NCI-H1417 treated with DMSO at 0.1 percent for 48 hours (cell line): Measurements from ENCODE around the gene MYH11.
"Not testable (repeated sequence)": the region's sequence is repeated elsewhere in the genome, so short reads cannot be mapped to it uniquely, and the experiment has no call there.

ENCODE experiments used
- DNase-seq: peaks from one replicate; lab custom pipeline; 2025; lab: John Stamatoyannopoulos, UW

Gene MYH11

GRCh38 chr16:15672127-15672513 lies 184.7 kb downstream of the MYH11 start:
- not testable (repeated sequence) for DNase-seq

DNA sequence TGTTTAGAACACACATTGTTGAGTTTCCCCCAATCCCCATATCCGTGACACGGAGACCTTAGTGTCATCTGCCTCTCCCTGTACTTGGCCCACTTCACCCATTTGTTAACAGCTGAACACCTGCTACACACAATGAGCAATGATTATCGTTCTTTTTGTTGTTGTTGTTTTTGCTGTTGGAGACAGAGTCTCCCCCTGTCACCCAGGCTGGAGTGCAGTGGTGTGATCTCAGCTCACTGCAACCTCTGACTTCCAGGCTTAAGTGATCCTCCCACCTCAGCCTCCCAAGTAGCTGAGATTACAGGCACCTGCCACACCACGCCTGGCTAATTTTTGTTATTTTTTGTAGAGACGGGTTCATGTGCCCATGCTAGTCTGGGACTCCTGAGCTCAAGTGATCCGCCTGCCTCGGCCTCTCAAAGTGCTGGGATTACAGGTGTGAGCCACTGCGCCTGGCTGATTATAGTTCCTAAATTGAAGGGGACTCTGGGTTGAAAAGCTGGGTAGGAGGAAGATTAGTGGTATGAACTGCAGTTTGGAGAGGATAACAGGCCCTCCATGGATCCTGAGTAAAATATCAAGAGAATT lies 185.2 kb downstream of the MYH11 start:
- DNase-seq, result no peak

- DNase-seq, result no peak
Observed at GRCh38 chr16:15667091-15667742, 189.6 kb downstream of the MYH11 start.

DNA sequence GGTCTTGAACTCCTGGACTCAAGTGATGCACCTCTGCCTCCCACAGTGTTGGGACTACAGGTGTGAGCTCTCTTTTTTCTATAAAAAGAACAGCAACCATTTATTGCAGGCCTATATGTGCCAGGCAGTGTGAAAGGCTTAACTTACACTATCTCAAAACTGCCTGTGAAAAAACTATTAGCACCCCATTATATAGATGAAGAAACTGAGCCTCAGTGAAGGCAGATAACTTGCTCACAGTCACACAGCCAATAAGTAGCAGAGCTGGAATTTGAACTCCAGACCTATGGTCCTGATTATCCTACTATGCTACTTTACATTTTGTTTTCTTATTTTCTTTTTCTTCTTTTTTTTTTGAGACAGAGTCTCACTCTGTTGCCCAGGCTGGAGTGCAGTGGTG lies 191.7 kb downstream of the MYH11 start:
- no peak for DNase-seq

- no peak for DNase-seq
Observed at GRCh38 chr16:15660203-15660601, 196.6 kb downstream of the MYH11 start.

DNA sequence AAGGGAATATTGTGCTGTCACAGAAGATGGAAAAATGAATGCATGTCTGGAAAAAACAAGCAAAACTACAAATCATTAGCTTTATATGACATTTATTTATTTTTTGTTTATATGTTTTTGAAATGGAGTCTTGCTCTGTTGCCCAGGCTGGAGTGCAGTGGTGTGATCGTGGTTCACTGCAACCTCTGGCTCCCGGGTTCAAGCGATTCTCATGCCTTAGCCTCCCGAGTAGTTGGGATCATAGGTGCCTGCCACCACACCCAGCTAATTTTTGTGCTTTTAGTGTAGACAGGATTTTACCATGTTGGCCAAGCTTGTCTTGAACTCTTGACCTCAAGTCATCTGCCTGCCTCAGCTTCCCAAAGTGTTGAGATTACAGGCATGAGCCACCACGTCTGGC lies 198.3 kb downstream of the MYH11 start:
- DNase-seq, result no peak

GRCh38 chr16:15658149-15658548 lies 198.7 kb downstream of the MYH11 start:
- no peak for DNase-seq

DNA sequence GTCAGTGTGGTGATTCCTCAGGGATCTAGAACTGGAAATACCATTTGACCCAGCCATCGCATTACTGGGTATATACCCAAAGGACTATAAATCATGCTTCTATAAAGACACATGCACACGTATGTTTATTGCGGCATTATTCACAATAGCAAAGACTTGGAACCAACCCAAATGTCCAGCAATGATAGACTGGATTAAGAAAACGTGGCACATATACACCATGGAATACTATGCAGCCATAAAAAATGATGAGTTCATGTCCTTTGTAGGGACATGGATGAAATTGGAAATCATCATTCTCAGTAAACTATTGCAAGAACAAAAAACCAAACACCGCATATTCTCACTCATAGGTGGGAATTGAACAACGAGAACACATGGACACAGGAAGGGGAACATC lies 201.3 kb downstream of the MYH11 start:
- not testable (repeated sequence) for DNase-seq

DNA sequence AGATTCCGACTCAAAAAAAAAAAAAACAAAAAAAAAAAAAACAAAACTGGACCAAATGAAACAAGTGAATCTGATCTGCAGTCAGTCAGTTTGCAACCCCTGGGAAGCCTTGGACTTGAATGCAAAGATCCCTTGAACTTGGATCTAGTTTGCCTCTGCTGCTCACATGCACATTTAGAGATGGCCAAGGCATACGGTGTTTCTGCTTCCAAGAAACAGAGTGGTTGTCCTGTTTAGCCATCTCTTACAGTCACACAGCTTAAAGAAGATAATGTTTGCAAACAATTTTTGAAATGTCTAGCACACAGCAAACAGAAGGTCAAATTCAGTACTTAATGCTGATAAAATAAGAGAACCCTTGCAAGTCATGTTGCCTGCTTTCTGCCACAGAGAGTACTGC lies 202.2 kb downstream of the MYH11 start:
- no peak for DNase-seq

DNA sequence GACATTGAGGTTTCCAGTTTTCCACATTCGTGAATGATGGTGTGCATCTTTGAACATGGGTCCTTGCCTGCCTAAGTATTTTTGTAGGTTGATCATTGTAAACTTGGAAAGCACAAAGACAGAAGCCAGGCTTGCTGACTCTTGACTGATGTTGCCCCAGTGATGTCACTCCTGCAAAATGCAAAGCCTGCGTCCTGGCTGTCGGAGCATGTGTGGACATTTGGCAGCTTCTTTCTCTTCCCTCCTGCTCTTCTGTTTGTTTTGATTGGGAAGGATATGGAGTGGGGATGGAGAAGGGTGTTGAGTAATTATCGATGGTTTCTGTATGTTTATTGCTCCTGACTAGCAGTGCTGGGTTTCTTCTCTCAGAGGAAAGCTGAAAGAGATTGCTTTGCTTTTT lies 203.6 kb downstream of the MYH11 start:
- no peak for DNase-seq
